NCI-H1436 treated with DMSO at 0.1 percent for 48 hours (cell line): Measurements from ENCODE around the gene SPX.

Experiments used
- DNase-seq: peaks from one replicate; lab custom pipeline; 2025; lab: John Stamatoyannopoulos, UW

Gene SPX

DNA sequence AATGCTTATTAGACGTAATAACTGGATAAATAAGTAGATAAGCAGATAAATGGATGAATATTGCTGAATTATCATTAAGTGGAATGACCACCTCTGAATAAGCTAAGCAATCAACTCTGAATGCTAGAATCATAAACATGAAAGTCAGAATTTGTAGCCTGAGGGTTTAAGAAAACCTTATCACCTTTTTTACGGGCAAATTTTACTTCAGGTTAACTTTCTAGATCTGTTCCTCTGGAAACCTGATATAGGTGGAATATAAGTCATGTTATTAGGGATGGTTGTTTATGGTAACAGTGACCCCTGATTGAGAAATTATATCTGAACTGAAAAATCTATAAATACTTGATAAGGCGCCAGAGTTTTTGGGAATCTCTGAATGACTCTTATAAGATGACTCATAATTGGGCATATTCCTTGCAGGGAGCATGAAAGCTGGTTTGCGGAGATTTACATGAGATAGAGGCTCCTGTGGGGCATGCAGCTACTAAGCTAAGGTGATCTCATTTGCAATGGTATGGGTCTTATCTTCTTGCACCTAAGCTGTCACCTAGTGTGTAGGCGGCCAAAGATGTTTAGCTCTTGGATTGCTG, 12.1 kb downstream of the SPX start:
- DNase-seq: no peak

DNA sequence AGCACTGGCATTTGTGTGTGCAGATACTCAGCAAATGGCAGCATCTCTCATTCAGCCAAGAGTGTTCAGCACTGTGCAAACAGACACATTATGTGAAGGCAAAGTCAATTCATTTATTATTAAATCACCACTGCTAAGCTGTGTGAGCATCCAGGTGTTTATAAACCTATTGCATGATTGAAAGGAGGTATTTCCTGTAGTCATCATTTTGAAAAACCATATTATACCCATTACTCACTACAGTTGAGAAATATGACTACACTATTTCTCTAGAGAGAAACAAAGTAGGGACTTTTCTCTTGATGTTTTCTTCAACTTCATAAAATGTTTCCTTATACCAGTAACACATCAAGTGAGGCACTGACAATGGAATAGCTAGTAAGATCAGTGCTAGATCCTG, 13.7 kb downstream of the SPX start:
- DNase-seq: no peak

DNA sequence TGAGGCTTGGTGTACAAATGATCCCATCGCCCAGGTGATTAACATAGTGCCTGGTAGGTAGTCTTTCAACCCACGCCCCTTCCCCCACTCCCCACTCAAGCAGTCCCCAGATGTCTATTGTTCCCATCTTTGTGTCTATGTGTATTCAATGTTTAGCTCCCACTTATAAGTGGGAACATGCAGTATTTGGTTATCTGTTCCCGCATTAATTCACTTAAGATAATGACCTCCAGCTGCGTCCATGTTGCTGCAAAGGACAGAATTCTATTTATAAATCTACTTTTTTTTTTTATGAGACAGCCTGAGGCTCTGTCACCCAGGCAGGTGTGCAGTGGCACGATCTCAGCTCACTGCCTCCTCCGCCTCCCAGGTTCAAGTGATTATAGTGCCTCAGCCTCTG, 15.7 kb downstream of the SPX start:
- no peak for DNase-seq

DNA sequence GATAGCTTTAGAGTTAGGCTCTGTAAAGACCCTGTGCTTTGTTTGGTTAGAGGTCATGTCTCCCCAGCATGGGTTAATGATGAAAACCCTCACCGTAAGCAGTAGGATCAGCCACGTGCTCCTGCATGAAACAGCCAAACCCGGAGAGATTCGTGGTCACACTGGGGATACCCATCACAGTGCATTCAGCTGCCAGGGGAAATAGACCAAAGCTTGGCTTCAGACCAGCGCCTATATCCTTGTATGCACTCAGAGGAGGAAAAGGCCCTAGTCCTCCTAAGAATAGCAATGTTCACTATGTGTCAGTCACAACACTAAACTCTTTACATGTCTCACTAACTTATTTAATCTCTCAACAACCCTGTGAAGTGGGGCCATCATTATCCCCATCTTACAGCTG, 16.3 kb downstream of the SPX start:
- DNase-seq: no peak

DNA sequence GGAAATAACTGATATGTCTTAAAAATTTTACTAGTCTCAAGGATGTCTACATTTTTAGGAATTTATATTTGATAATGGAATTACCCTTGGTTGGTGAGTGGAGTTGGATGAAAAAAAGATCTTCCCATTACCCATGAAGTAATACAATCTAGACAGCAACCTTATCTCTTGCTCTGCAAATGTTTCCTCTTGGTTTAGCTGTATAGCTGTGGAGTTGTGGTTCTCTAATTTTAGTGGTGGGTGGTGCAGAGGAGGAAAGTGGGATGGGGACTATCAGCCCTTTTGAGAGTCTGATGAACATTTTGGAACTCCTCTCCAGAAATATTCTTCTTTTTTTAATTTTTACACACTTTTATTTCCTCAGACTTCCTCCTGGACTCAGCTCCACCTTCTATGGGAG, 17.1 kb downstream of the SPX start:
- DNase-seq: no peak

DNA sequence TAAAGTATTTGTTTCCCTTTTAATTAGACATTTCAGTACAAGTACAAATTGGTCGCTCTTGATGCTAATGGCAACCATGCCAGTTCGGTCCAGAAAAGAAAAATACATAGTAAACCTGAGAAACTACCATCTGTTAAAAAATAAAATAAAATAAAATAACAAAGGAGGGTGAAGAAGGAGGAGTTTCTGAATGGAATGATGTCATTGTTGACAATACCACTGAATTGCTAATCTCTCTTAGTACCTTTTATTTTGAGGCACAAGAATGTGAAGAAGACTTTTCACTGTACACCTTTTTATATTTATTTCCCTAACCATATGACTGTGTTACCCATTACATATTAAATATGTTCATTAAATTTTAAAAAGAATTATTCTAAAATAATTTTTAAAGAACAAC, 19.5 kb downstream of the SPX start:
- no peak for DNase-seq

DNA sequence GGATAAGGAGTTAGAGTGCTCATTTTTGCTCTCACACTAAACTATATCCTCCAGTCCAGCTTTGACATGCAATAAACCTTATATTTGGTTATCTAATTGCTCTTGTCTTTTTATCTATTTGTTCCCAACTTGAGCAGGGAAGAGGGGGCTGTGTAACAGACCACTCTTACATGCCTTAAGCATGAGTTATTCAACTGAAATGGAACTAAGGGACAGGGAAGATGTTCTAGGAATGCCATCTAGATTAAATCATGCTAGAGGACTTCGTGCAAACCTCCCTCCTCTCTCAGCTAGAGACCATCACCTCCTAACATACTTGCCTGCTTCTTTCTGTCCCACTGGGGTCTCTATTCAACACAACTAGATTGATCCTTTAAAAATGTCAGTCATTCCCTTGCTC, 20.6 kb downstream of the SPX start:
- no peak for DNase-seq

DNA sequence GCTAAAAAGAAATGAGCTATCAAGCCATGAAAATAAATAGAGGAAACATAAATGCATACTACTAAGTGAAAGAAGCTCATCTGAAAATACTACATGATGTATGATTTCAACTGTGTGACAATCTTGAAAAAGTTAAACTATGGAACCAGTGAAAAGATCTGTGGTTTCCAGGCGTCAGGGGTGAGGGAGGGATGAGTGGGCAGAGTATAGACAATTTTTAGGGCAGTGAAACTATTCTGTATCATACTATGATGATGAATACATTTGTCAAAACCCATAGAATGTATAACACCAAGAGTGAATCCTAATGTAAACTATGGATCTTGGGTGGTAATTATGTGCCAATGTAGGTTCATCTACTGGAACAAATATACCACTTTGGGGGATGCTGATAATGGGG, 21.3 kb downstream of the SPX start:
- no peak for DNase-seq

DNA sequence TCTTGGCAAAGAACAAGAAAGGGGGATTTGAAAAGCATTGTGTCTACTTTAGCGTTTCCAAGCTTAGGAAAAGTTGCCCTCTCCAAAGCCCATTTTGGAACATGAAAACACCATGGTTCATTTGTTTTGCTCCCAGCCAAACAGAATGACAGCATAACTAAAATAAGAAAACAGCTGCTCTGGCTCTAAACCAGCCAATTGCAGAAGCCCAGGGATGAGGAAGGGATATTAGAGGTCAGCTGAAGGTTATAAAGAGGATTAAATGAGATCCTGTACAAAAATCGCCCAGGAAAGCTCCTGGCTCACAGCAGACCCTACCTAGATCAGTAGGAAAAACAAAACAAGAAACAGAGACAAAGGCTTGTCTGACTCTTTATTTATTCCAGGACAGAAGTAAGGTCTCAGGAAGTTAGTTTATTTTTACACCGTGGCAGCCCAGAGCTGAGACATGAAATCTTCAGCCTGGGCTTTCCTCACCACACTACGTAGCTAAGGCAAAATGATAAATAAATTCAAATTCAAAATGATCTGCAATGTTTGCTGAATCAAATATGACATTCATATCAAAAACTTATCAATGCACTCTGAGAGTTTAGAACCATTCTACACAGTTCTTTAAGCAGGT, 25.9 kb downstream of the SPX start:
- DNase-seq: no peak

DNA sequence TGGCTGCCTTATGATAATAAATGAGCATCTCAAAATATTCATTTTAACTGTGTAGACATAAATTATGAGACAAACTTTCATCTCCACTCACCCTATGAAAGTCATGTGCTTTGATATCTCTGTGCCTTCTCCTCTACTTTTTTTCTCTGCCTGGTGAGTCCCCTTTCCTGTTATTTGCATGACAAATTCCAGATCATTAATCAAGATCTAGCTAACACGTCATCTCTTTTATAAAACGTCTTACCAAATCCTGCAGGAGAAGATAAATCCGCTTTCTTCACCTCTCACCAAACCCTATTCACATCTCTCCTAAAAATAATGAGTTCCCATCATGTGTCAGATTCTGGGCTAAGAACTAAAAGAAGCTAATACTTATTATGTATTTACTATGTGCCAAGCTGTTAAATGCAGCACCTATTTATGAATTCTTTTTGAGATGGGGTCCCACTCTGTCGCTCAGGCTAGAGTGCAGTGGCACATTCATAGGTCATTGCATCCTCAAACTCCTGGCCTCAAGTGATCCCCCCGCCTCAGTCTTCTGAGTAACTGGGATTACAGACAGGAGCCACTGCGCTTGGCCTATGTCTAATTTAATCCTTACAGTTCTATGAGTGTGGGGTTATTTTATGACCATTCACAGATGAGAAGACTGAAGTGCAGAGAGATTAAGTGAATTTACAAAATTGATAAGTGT, 26.7 kb downstream of the SPX start:
- DNase-seq: no peak

DNA sequence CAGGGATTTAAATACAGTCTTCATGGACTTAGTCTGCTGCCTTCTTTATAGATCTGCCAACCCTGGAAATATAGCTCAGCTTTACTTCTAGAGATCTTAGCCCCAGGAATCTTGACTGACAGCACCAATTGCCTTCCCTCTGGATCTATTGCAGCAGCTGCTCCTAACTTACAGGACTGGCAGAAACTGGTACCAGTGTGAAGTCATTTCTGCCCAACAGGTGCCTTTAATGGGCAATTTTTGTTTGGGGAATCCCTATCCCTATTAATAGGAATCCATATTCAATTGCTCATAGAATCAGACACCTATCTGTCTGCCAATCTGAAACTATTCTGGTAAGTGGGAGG, 27.2 kb downstream of the SPX start:
- DNase-seq: no peak

DNA sequence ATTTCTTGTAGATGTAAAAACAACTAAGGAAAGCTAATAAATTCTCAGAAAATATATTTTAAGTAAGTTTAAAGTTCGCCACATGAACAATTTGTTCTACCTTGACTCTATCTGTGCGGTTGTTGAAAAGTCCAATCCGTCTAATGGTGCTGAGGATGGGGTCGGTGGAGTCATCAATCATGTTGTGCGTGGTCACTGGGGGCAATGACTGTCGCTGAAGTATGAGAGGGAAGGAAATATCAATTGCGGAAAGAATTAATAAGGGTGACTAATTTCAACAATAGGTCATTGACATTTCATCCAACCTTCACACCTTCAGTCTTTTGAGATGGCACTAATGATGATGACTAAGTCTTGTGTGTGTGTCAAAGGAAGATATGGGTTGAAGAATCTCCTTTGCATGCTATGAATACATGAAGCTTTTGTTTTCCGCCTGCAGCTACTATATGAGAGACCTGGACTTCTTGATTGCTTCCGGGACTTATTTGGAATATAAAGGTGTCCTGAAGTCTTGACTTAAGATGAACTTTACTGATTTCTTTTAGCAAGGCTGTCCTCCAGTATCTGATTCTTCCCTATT, 32.1 kb downstream of the SPX start:
- no peak for DNase-seq

DNA sequence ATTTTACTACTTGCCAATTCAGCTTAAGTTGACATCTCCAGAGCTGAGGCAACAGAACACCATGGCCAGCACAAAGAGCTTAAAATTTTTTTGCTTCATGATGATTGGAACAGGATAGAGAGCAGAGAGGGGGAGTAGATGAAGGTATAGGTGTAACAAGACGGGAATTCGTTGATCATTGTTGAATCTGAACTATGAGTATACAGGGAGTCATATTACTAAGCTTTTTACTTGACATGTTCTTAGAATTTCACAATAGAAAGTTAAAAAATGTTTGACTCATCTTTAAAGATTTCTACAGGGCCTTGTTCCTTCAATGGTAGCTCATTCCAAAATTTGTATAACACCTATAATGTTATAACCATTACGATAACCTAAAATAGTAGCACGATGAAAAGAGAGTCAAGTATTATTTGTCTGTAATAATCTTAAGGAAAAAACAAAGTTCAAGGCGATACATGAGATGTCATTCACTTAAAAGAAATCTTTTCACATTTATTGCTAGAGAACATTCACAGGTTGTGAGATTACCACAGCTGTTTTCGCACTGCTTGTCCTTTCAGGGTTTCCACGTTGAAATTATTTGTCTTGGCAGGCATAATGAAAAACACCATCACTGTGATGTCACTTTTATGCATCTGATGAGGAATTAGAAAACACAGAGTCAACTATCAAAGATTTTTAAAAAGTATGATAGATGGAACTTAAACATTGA, 33.9 kb downstream of the SPX start:
- DNase-seq: no peak

DNA sequence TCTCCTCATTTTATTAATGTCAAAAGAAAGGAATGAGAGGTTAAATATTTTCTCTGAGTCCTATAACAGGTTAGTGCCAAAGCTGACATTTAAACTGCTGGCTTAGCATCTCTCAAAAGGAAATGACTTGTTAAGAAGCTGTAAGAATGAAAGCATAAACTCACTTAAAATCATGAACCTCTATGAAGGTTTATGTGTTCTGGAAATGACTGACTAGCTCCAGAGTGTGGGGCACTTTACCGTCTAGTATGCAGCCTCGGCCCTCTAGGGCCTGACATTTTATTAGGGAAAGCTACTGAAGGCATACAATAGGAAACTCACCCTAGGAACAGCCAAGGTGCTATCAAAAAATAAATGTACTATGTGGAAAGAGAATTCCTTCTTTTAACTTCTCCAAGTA, 35.1 kb downstream of the SPX start:
- DNase-seq: no peak

DNA sequence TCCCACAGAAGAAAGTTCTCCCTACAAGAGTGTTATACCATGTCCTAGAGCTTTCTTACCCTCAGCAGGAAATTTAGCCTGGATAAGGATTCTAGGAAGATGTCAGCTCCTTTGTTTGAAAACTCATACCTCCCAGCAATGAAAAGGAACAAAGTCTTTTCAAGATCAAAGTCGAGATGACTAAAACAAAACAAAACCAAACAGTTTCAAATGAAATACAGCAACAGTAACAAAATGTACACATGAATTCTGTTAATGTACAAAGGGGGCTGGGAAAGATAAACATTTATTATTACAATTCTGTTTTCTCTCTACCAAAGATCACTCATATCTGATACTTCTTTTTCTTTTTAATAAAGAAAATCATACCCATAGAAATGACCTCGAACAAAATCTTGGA, 36.8 kb downstream of the SPX start:
- no peak for DNase-seq

DNA sequence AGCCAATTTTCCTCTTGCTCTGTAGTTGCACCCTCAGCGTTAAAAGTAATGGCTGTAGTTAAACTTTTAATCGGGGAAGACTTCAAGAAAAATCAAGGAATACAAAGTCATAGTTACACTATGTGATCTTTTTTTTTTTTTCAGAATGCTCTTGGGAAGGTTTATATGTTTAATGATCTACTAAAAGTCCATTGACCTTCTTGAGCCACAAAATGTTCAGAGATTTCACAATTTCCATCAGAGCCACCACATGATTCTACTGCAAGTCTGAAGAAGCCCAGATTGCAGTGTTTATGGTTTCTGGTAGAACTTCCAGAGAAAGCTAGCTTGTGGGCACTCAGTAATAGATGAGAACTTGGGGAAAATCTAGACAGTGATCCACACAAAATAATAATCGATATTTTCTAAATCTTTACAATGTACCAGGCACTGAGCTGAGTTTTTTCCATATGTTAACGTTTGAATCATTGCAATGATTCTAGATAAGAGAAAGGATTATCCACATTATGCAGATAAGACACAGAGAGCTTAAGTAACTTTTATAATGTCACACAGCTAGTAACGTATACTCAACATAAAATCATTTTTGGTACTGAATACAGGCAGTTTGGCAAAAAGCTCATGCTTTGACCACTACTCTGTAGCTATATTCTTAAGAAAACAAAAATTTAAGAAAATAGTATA, 40.3 kb downstream of the SPX start:
- DNase-seq: no peak

DNA sequence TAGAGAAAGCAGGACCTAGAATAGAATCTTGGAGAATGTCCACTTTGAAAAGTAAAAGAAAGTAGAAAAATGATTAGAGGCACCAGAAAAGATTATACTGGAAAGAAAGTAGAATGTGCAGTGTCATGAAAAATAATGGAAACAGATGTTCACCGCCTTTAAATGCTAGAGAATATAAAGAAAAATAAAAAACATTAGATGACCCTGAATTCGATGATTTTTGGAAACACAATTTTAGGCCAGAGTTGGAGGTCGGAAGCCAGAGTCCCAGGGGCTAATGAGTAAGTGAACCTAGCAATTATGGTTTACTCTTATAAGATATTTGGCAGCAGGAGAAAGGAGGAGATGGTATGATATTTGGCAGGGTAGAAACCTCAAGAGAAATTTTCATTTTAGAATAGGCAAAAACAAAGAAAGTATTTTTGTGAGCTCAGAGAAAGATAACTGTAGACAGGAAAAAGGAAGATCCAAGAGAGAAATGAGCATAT, 40.9 kb downstream of the SPX start:
- no peak for DNase-seq

DNA sequence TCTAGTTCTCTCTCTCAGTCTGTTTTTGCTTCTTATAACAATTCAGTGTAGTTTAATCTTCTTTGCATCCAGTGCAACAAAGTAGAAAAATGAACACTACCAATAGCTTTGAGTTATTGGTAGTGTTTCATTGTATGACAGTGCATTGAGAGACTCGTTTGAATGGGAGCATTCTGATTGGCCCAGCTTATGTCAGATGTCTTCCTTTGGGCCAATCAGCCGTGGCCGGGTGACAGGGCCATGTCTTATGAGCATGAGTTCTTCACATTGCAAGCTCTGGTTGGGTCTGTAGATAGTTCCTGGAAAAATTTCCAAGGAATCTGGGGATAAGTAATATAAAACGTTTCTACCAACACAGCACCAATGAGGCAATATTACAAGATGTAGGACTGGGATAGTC, 42.0 kb downstream of the SPX start:
- no peak for DNase-seq

DNA sequence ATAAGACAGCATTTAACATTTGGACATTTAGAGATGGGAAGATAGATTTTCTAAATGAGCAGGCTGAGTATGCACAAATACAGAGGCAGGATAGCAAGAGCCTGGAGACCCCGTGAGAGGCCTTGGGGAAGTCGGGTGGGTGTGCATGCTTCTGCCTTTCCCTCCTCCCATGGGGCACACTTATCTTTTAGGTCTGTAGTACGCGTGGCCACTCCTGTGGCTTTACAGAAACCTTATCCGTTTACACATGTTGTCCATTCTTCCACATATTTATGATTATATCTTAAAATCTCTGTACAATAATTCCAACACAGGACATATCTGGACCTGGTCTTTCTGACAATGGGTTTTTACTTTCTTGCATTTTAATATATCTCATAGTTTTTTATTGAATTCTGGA, 45.0 kb downstream of the SPX start:
- DNase-seq: no peak

DNA sequence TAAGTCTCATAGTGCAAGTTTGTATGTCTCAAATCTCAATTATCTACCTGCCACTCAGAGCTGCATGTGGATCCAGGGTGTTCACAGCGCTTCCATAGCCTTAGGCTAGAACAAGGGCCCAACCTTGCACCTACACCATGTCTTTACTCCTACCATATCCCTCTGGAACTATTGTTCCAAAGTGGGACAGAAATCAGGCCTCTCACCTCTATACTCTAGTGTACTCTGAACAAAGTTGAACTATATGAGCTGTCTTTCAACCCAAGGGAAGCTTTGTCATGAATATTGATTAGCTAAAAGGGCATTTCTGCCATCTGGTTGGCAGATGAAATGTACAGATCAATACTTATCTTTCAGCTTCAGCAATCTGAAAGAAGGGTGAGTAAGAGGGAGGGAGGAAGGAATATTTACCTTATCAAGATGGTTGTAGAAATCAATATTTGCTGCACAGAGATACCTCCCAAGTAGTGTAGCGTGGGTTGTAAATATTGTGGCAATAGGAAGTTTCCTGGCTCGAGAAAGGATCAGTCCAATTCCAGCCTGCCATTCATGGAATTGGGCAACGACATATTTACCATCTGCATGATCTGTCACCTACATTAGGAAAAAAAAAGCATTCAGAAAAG, 47.8 kb downstream of the SPX start:
- DNase-seq: no peak

DNA sequence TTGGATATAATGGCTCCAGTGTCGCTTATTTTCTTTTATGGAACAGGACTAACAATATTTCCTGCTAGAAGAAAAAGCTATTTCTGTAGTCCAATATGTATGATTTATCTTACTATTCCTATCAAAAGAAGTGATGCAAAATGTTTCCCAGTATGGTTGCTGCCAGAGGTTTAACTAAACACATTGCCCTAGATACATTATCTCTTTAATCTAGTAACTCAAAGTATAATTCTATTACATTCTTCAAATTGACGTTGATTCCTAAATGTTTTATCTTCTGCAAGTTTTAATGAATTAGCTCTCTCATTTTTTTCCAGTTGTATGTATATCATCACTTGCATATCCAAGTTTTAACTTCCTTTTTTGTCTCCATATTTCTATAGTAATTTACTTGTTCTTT, 50.3 kb downstream of the SPX start:
- no peak for DNase-seq

DNA sequence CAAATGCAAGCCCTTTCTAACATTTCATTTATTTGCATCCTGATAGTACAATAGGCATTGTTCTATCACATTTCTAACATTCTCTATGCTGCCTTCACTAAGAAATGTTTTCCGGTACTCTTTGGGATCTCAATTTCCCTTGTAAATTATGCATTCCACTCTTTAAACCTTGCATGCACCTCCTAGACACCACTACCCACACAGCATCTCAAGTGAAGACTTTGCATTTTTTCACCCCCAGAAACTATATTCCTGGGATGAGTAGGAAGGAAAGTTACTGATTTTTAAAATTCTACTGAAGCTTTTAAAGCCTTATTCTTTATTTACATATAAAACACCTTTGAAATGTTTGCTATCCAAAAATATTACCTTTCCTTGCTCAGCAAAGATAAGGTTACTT, 51.4 kb downstream of the SPX start:
- no peak for DNase-seq
